Cardiac fibroblast (primary cell): ENCODE data around the gene SHISA5.

ENCODE experiments used
- DNase-seq, 2 donors: peaks; one replicate each; pipeline versions ENCODE4 v3.0.0 to v3.0.0-alpha.2; 2010; ENCODE audit warnings: low read depth in 2 of 2
- H3K4me3 ChIP-seq, 2 donors: replicated peaks in 1 of 2; 1 replicate in 1 of 2; 2 replicates in 1 of 2; pipeline ENCODE4 v1.5.1; 2011; ENCODE audit warnings: low read depth in 2 of 2, low read length in 2 of 2, mild to moderate bottlenecking in 2 of 2, moderate library complexity in 1 of 2
- CTCF ChIP-seq: IDR thresholded peaks from one replicate; pipeline ENCODE4 v1.5.1; 2011; ENCODE audit warnings: low read depth, mild to moderate bottlenecking, low read length, inconsistent platforms

Gene SHISA5

DNA sequence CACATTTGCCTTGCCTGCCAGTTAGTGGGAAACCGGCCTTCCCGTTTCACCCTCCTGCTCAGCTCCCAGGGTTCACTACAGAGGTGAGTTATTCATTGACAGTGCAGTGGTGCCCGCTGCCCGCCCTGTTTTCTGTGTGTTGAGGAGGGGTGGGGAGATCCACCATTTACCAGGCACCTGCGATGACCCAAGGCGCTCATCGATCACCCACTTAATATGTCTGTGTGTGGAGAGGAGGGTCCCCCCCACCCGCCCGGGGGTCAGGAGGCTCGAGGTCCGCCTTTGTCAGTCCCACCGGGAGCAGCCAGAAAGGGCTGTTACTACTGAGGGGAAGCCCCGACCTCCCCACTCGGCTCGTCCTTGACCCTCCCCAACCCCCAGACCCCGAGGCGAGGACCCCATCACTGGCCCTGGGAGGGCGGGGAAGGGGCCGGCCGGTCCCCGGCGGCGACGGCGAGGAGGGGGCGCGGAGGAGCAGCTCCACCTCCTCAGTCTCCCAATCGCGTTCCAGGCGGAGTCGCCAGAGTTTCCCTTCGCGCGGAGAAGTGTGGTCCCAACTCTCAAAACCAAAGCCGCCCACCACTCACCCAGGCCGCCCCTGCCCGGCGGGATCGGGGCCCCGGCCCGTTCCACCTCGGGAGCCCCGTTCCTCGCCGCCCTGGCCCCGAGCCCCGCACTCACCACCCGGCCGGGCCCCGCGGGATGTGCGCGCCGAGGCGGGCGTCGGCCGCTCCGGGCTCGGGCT lies 75.2 kb downstream of the SHISA5 start:
- H3K4me3 ChIP-seq, result peak overlapping the region; percentile 63 to 66
- peak in 1 of 2 donors; percentile 28 for DNase-seq
- no peak for TF ChIP-seq CTCF

DNA sequence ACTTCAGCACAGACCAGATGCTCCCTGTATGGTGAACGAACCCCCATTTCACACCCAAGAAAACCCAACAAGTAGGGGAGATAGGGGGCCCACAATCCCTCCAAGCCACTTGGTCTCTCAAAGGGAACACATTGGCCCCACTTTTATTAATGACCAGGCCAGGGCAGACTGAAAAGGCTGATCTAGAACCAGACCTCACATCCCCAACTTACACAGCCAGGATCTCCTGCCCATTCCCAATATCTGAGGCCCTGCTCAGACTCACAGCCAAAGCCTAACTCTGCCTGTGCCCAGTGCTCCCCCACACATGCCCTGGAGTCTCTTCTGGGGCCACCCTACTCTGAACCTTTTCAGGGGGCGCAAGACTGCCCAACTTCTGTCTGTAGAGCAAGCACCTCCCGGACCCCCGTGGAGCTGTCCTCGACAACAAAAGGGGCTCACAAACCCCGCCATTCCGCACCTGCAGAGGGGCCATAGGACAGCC lies 75.8 kb downstream of the SHISA5 start:
- peak overlapping the region; percentile 63 to 66 for H3K4me3 ChIP-seq
- DNase-seq, result no peak
- no peak for TF ChIP-seq CTCF

- no peak overlapping the region for H3K4me3 ChIP-seq
Observed at GRCh38 chr3:48427630-48427962, 76.4 kb downstream of the SHISA5 start.

GRCh38 chr3:48426944-48427629 lies 76.9 kb downstream of the SHISA5 start:
- H3K4me3 ChIP-seq, result no peak overlapping the region
- TF ChIP-seq CTCF, result no peak
- peak; percentile 19 to 31 for DNase-seq

More at GRCh38 chr3:48427630-48427962, 76.4 kb downstream of the SHISA5 start:
- no peak for DNase-seq
- TF ChIP-seq CTCF, result no peak

DNA sequence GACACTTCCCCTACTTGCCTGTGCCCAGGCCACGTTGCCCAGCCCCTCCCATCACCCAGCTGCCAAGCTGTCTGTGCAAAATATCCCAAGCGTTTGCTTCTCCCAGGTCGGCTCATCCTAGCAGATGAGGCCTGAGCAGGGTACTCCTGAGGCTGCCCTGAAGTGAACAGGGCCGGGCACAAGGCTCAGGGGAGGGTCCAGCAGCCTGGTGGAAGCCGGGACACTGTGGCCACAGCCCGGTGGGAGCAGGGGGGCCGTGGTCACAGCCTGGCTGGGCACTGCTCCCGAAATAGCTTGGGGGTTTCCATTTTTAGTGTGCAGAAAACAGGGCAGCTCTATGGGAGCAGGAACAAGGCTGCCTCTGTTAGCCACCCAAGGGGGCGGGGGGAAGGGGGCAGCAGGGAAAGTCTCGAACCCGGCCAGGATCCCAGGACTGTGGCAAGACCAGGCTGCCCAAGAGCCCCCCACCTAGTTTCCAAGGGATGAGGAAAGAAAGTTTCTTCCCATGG lies 77.5 kb downstream of the SHISA5 start:
- no peak overlapping the region for H3K4me3 ChIP-seq
- no peak for TF ChIP-seq CTCF
- no peak for DNase-seq

GRCh38 chr3:48425281-48425812 lies 78.6 kb downstream of the SHISA5 start:
- peak in 1 of 2 donors; percentile 38 for DNase-seq
- no peak overlapping the region for H3K4me3 ChIP-seq
- TF ChIP-seq CTCF, result no peak
